H7 (cell line): ENCODE results near the gene TFCP2. TPM values are rescaled to one million over a fixed set of nuclear protein-coding genes. Genes with fewer than 3 reads are reported as not detected.

ENCODE experiments used
- DNase-seq: peaks from one replicate; pipeline ENCODE4 v3.0.0; 2012
- H3K27me3 ChIP-seq: 2 replicates; pipeline ENCODE4 v1.6.0; 2011; ENCODE audit warnings: mild to moderate bottlenecking, low read length; ENCODE audit not compliant: control insufficient read depth, insufficient read depth
- H3K36me3 ChIP-seq: replicated peaks from 2 replicates; pipeline ENCODE4 v1.5.1; 2011; ENCODE audit warnings: low read length; ENCODE audit not compliant: control insufficient read depth, insufficient read depth
- H3K4me3 ChIP-seq: 2 replicates; pipeline ENCODE4 v1.5.1; 2011; ENCODE audit warnings: low read depth, mild to moderate bottlenecking, control low read depth, low read length, moderate library complexity; ENCODE audit not compliant: insufficient read depth
- total RNA-seq: library from RNA; depleted of rRNA; stranded (reverse); fragments of >200 nt; shearing (Covaris generic); gene quantifications from 2 replicates; pipeline ENCODE4 v1.2.3, GENCODE V29; 2014

Gene TFCP2
- total RNA-seq, 1 experiment from 2014 or later = 11.8 TPM

- Histone ChIP-seq H3K27me3 (no peaks in the 10 kb centered on the region), H3K4me3 (no peak overlapping the region), H3K36me3 (no peaks in the 10 kb centered on the region)
- no peak for DNase-seq
Measured at GRCh38 chr12:51150777-51151176, 22.2 kb downstream of the TFCP2 start.

- Histone ChIP-seq H3K4me3 (no peak overlapping the region), H3K36me3 (no peaks in the 10 kb centered on the region), H3K27me3 (no peaks in the 10 kb centered on the region)
- no peak for DNase-seq
Measured at GRCh38 chr12:51147309-51147708, 25.6 kb downstream of the TFCP2 start.

GRCh38 chr12:51139292-51139844, 33.6 kb downstream of the TFCP2 start:
- Histone ChIP-seq H3K4me3 (no peak overlapping the region), H3K36me3 (peaks cover 2% of the 10 kb centered on the region), H3K27me3 (no peaks in the 10 kb centered on the region)
- DNase-seq = no peak

- no peak for DNase-seq
- H3K36me3 ChIP-seq = no peaks in the 10 kb centered on the region; the same call in 1 of the 2 replicates
- no peaks in the 10 kb centered on the region for H3K27me3 ChIP-seq
- H3K4me3 ChIP-seq = no peak overlapping the region
Measured at GRCh38 chr12:51132693-51133092, 40.2 kb downstream of the TFCP2 start.

- Histone ChIP-seq H3K4me3 (no peak overlapping the region), H3K36me3 (no peaks in the 10 kb centered on the region), H3K27me3 (no peaks in the 10 kb centered on the region)
- DNase-seq = no peak
Measured at GRCh38 chr12:51131745-51132521, 41.0 kb downstream of the TFCP2 start.

GRCh38 chr12:51128919-51129318, 44.0 kb downstream of the TFCP2 start:
- Histone ChIP-seq H3K27me3 (no peaks in the 10 kb centered on the region), H3K36me3 (peaks cover 2% of the 10 kb centered on the region), H3K4me3 (no peak overlapping the region)
- DNase-seq = no peak

GRCh38 chr12:51127050-51127729, 45.7 kb downstream of the TFCP2 start:
- H3K36me3 ChIP-seq = peaks cover 2% of the 10 kb centered on the region
- H3K4me3 ChIP-seq = no peak overlapping the region
- DNase-seq = no peak
- no peaks in the 10 kb centered on the region for H3K27me3 ChIP-seq

GRCh38 chr12:51126297-51126696, 46.6 kb downstream of the TFCP2 start:
- Histone ChIP-seq H3K36me3 (peaks cover 2% of the 10 kb centered on the region), H3K4me3 (no peak overlapping the region), H3K27me3 (no peaks in the 10 kb centered on the region)
- DNase-seq = no peak

- H3K27me3 ChIP-seq = no peaks in the 10 kb centered on the region
- peaks cover 2% of the 10 kb centered on the region for H3K36me3 ChIP-seq
- DNase-seq = peak; percentile 14
- no peak overlapping the region for H3K4me3 ChIP-seq
Measured at GRCh38 chr12:51124504-51124903, 48.4 kb downstream of the TFCP2 start.

GRCh38 chr12:51122844-51123243, 50.1 kb downstream of the TFCP2 start:
- Histone ChIP-seq H3K4me3 (no peak overlapping the region), H3K27me3 (no peaks in the 10 kb centered on the region), H3K36me3 (peaks cover 2% of the 10 kb centered on the region)
- DNase-seq = no peak

- Histone ChIP-seq H3K36me3 (peaks cover 3% of the 10 kb centered on the region; the same call in 1 of the 2 replicates), H3K27me3 (no peaks in the 10 kb centered on the region), H3K4me3 (no peak overlapping the region)
- no peak for DNase-seq
Measured at GRCh38 chr12:51118706-51119105, 54.2 kb downstream of the TFCP2 start.

- no peaks in the 10 kb centered on the region for H3K27me3 ChIP-seq
- DNase-seq = no peak
- peaks cover 7% of the 10 kb centered on the region for H3K36me3 ChIP-seq
- no peak overlapping the region for H3K4me3 ChIP-seq
Measured at GRCh38 chr12:51115533-51115932, 57.4 kb downstream of the TFCP2 start.

- H3K4me3 ChIP-seq = no peak overlapping the region
- H3K27me3 ChIP-seq = no peaks in the 10 kb centered on the region
- no peak for DNase-seq
- H3K36me3 ChIP-seq = peaks cover 14% of the 10 kb centered on the region
Measured at GRCh38 chr12:51108136-51108535, 64.8 kb downstream of the TFCP2 start.

GRCh38 chr12:51103977-51104376, 69.0 kb downstream of the TFCP2 start:
- H3K27me3 ChIP-seq = no peaks in the 10 kb centered on the region
- H3K4me3 ChIP-seq = no peak overlapping the region
- no peak for DNase-seq
- H3K36me3 ChIP-seq = peaks cover 14% of the 10 kb centered on the region

- Histone ChIP-seq H3K4me3 (no peak overlapping the region), H3K27me3 (no peaks in the 10 kb centered on the region), H3K36me3 (peaks cover 20% of the 10 kb centered on the region)
- no peak for DNase-seq
Measured at GRCh38 chr12:51098611-51099010, 74.3 kb downstream of the TFCP2 start.
